Thymus (tissue), 11 donors: ENCODE data around the gene S100A10. TPM values are rescaled to one million over a fixed set of nuclear protein-coding genes. Genes with fewer than 3 reads are reported as not detected.

Experiments
- DNase-seq, 9 donors: peaks; one replicate each; pipeline ENCODE4 v3.0.0-alpha.2; 2013; ENCODE audit warnings: low spot score in 9 of 9, low read depth in 6 of 9, missing footprints in 1 of 9
- H3K27ac ChIP-seq, 2 donors: one replicate each; pipeline ENCODE4 v1.5.1; 2013; ENCODE audit warnings: control low read depth in 1 of 2, low read depth in 1 of 2, low read length in 1 of 2, mild to moderate bottlenecking in 1 of 2, moderate library complexity in 1 of 2
- H3K27me3 ChIP-seq, 2 donors: one replicate each; pipeline ENCODE4 v1.5.1; 2013; ENCODE audit warnings: low read length in 1 of 2; ENCODE audit not compliant: control insufficient read depth in 2 of 2, insufficient read depth in 1 of 2
- H3K36me3 ChIP-seq, 2 donors: one replicate each; pipeline ENCODE4 v1.5.1; 2013; ENCODE audit warnings: low read length in 1 of 2, mild to moderate bottlenecking in 1 of 2, moderate library complexity in 1 of 2; ENCODE audit not compliant: control insufficient read depth in 2 of 2, insufficient read depth in 2 of 2
- H3K4me1 ChIP-seq, 2 donors: one replicate each; pipeline ENCODE4 v1.5.1; 2013; ENCODE audit warnings: low read length in 2 of 2; ENCODE audit not compliant: control insufficient read depth in 2 of 2, insufficient read depth in 2 of 2
- H3K4me3 ChIP-seq, 2 donors: one replicate each; pipeline ENCODE4 v1.5.1; 2013; ENCODE audit warnings: low read length in 2 of 2, control low read depth in 1 of 2, mild to moderate bottlenecking in 1 of 2
- H3K9me3 ChIP-seq, 2 donors: one replicate each; pipeline ENCODE4 v1.5.1; 2013; ENCODE audit warnings: low read length in 1 of 2, mild to moderate bottlenecking in 1 of 2; ENCODE audit not compliant: control insufficient read depth in 2 of 2, insufficient read depth in 1 of 2
- WGBS: extraction: QIAGEN DNeasy Blood & Tissue Kit; methylation state at CpG from one replicate; pipeline ENCODE4 v1.1.7; 2013; 5-methylcytosine and 5-hydroxymethylcytosine counted together
- polyA plus RNA-seq: library from polyadenylated mRNA; stranded (reverse); fragments of 200-250 nt; gene quantifications from one replicate; pipeline ENCODE4 v1.2.3, GENCODE V29; 2013
- total RNA-seq: library from RNA; stranded (reverse); fragments of 120-200 nt; gene quantifications from one replicate; pipeline ENCODE4 v1.2.4, GENCODE V29; 2013
- donor health status: healthy.

Gene S100A10
- total and polyA plus RNA-seq, 2 donors = 46.1 to 592 TPM

- H3K9me3 ChIP-seq = no peaks in the 10 kb centered on the region
These were observed 9.3 kb upstream of the S100A10 start for GRCh38 chr1:152002960-152003359.

GRCh38 chr1:152001631-152002584, 8.2 kb upstream of the S100A10 start:
- H3K4me3 ChIP-seq = no peak overlapping the region
- peaks cover 0 to 2% of the 10 kb centered on the region in 2 donors for H3K4me1 ChIP-seq
- no peaks in the 10 kb centered on the region for H3K9me3 ChIP-seq
- H3K36me3 ChIP-seq = no peaks in the 10 kb centered on the region
- DNase-seq = peak; percentile 44 to 85 (median 67)
- peak overlapping the region; percentile 15 to 38 for H3K27ac ChIP-seq
- peaks cover 5 to 63% of the 10 kb centered on the region in 2 donors for H3K27me3 ChIP-seq
- WGBS = 85% methylated on average over 4 of the region's 4 CpGs

More at GRCh38 chr1:152002960-152003359, 9.3 kb upstream of the S100A10 start:
- no peak overlapping the region for H3K27ac ChIP-seq
- WGBS = 49% methylated on average over 3 of the region's 3 CpGs
- no peaks in the 10 kb centered on the region for H3K36me3 ChIP-seq
- DNase-seq = no peak
- no peak overlapping the region for H3K4me3 ChIP-seq
- peaks cover 0 to 2% of the 10 kb centered on the region in 2 donors for H3K4me1 ChIP-seq
- peaks cover 5 to 58% of the 10 kb centered on the region in 2 donors for H3K27me3 ChIP-seq

GRCh38 chr1:152000964-152001630, 7.4 kb upstream of the S100A10 start:
- DNase-seq = no peak
- H3K4me1 ChIP-seq = peaks cover 0 to 2% of the 10 kb centered on the region in 2 donors
- peak overlapping the region; percentile 15 to 38 for H3K27ac ChIP-seq
- WGBS = 88% methylated on average over 4 of the region's 4 CpGs
- no peak overlapping the region for H3K4me3 ChIP-seq
- peaks cover 5 to 61% of the 10 kb centered on the region in 2 donors for H3K27me3 ChIP-seq
- H3K36me3 ChIP-seq = no peaks in the 10 kb centered on the region
- no peaks in the 10 kb centered on the region for H3K9me3 ChIP-seq

GRCh38 chr1:151998611-151999362, 5.1 kb upstream of the S100A10 start:
- H3K27ac ChIP-seq = no peak overlapping the region
- peaks cover 0 to 6% of the 10 kb centered on the region in 2 donors for H3K9me3 ChIP-seq
- peaks cover 4 to 8% of the 10 kb centered on the region in 2 donors for H3K4me1 ChIP-seq
- no peak overlapping the region for H3K4me3 ChIP-seq
- H3K27me3 ChIP-seq = peaks cover 9 to 72% of the 10 kb centered on the region in 2 donors
- DNase-seq = no peak
- no peaks in the 10 kb centered on the region for H3K36me3 ChIP-seq

GRCh38 chr1:151997284-151997570, 3.6 kb upstream of the S100A10 start:
- no peak overlapping the region for H3K4me3 ChIP-seq
- WGBS = 100% methylated on average over 1 of the region's 1 CpG
- DNase-seq = no peak
- peaks cover 9 to 75% of the 10 kb centered on the region in 2 donors for H3K27me3 ChIP-seq
- peaks cover 13 to 17% of the 10 kb centered on the region in 2 donors for H3K4me1 ChIP-seq
- peaks cover 0 to 11% of the 10 kb centered on the region in 2 donors for H3K9me3 ChIP-seq
- H3K27ac ChIP-seq = no peak overlapping the region
- no peaks in the 10 kb centered on the region for H3K36me3 ChIP-seq

- DNase-seq = no peak
- WGBS = 94% methylated on average over 2 of the region's 2 CpGs
- Histone ChIP-seq H3K36me3 (no peaks in the 10 kb centered on the region), H3K27ac (no peak overlapping the region), H3K27me3 (peaks cover 6 to 80% of the 10 kb centered on the region in 2 donors), H3K4me1 (peaks cover 18 to 20% of the 10 kb centered on the region in 2 donors), H3K9me3 (peaks cover 0 to 11% of the 10 kb centered on the region in 2 donors), H3K4me3 (no peak overlapping the region)
These were observed 2.1 kb upstream of the S100A10 start for GRCh38 chr1:151995774-151996173.

GRCh38 chr1:151994956-151995355, 1.3 kb upstream of the S100A10 start:
- DNase-seq = no peak
- Histone ChIP-seq H3K27ac (no peak overlapping the region), H3K36me3 (no peaks in the 10 kb centered on the region), H3K27me3 (peaks cover 6 to 81% of the 10 kb centered on the region in 2 donors), H3K4me3 (no peak overlapping the region), H3K9me3 (peaks cover 0 to 11% of the 10 kb centered on the region in 2 donors), H3K4me1 (peaks cover 18 to 20% of the 10 kb centered on the region in 2 donors)
- 96% methylated on average over 6 of the region's 6 CpGs for WGBS

GRCh38 chr1:151993084-151993733, 450 bp downstream of the S100A10 start:
- DNase-seq = peak in 2 of 9 donors; percentile 16 to 40
- Histone ChIP-seq H3K27me3 (peaks cover 6 to 86% of the 10 kb centered on the region in 2 donors), H3K4me3 (peak overlapping the region; percentile 57 to 85), H3K9me3 (peaks cover 0 to 11% of the 10 kb centered on the region in 2 donors), H3K4me1 (peaks cover 18 to 20% of the 10 kb centered on the region in 2 donors), H3K27ac (peak overlapping the region; percentile 71 to 86), H3K36me3 (no peaks in the 10 kb centered on the region)
- WGBS = 1% methylated on average over 50 of the region's 50 CpGs
